ENCODE results near the gene ABI3BP. TPM values are rescaled to one million over a fixed set of nuclear protein-coding genes. Genes with fewer than 3 reads are reported as not detected.

Gene ABI3BP
- total RNA-seq, 1 experiment from 2014 or later = 0.28 TPM

- peaks cover 4 to 20% (median 15%) of the 10 kb centered on the region in 3 experiments; a peak in 6 of 7 replicates for H3K36me3 Mint-ChIP-seq (ENCODE audit: insufficient read depth in 1 of 3, low read depth in 3 of 3)
- no CpG with 5 or more reads among the region's 3 CpGs for WGBS (ENCODE audit: extremely low coverage, insufficient read length, low lambda C conversion rate)
- H3K27ac Mint-ChIP-seq = peak overlapping the region in 2 of 3 experiments; percentile 88 to 96; a peak in 2 of 7 replicates
Observed at GRCh38 chr3:100708644-100708988, 284.6 kb downstream of the ABI3BP start.

More at GRCh38 chr3:100708644-100708988, 284.6 kb downstream of the ABI3BP start:
- Histone ChIP-seq H3K27ac (ENCODE audit: insufficient read length, low read depth, low read length) (no peak overlapping the region), H2BK15ac (ENCODE audit: low read depth, low read length) (no peak overlapping the region), H2BK20ac (ENCODE audit: low read depth, low read length, poor library complexity, severe bottlenecking) (no peak overlapping the region), H3K79me2 (ENCODE audit: insufficient read depth, low read length) (peaks cover 23% of the 10 kb centered on the region; the same call in 1 of the 2 replicates), H3K56ac (ENCODE audit: insufficient read length, low read depth, low read length) (no peak overlapping the region), H2AFZ (ENCODE audit: low read length) (no peak overlapping the region), H3K4me1 (ENCODE audit: insufficient read depth, low read length) (no peaks in the 10 kb centered on the region), H3K9me3 (ENCODE audit: control insufficient read depth, low read depth, low read length) (no peaks in the 10 kb centered on the region), H2BK12ac (ENCODE audit: insufficient read length, low read depth, low read length) (no peak overlapping the region), H3K4ac (ENCODE audit: low read depth, low read length) (no peak overlapping the region), H3K18ac (ENCODE audit: insufficient read length, low read depth, low read length) (no peak overlapping the region), H3K23ac (ENCODE audit: insufficient read length, low read depth, low read length) (no peak overlapping the region), H4K8ac (replicated peaks; ENCODE audit: insufficient read length, low read depth, low read length) (no peak overlapping the region), H3K27me3 (ENCODE audit: insufficient read depth, low read length) (peaks cover 4% of the 10 kb centered on the region; the same call in 1 of the 2 replicates), H3K4me2 (ENCODE audit: insufficient read depth, insufficient read length, low read length) (peak overlapping the region; percentile 89), H2BK120ac (ENCODE audit: low read depth, low read length, poor library complexity, severe bottlenecking) (no peak overlapping the region), H4K20me1 (ENCODE audit: control insufficient read depth, insufficient read depth, insufficient read length) (no peaks in the 10 kb centered on the region), H3T11ph (ENCODE audit: low read length) (no peak overlapping the region), H3K23me2 (ENCODE audit: insufficient read length, low read depth, low read length, poor library complexity, severe bottlenecking) (peaks cover 5% of the 10 kb centered on the region), H2AK5ac (ENCODE audit: insufficient read length, low read length) (no peak overlapping the region), H4K91ac (ENCODE audit: insufficient read length, low read depth, low read length) (no peak overlapping the region), H2BK5ac (ENCODE audit: insufficient read length, low read length) (no peak overlapping the region), H4K5ac (ENCODE audit: insufficient read length, low read depth, low read length) (no peak overlapping the region), H3K14ac (ENCODE audit: insufficient read depth, low read length) (no peak overlapping the region), H3K79me1 (ENCODE audit: insufficient read depth, low read depth, low read length, poor library complexity, severe bottlenecking) (no peaks in the 10 kb centered on the region), H3K9ac (ENCODE audit: extremely low read depth, insufficient read length, low read length) (no peak overlapping the region)
- peak overlapping the region; percentile 79 to 88 for H3K4me3 Mint-ChIP-seq
- H3K27me3 Mint-ChIP-seq (ENCODE audit: low read depth) = peaks cover 54% of the 10 kb centered on the region
- peaks cover 19 to 24% of the 10 kb centered on the region in 2 experiments for H3K4me1 Mint-ChIP-seq
- peaks cover 2 to 6% of the 10 kb centered on the region in 2 experiments; a peak in 3 of 5 replicates for H3K9me3 Mint-ChIP-seq
- TF ChIP-seq, protein P1, sequence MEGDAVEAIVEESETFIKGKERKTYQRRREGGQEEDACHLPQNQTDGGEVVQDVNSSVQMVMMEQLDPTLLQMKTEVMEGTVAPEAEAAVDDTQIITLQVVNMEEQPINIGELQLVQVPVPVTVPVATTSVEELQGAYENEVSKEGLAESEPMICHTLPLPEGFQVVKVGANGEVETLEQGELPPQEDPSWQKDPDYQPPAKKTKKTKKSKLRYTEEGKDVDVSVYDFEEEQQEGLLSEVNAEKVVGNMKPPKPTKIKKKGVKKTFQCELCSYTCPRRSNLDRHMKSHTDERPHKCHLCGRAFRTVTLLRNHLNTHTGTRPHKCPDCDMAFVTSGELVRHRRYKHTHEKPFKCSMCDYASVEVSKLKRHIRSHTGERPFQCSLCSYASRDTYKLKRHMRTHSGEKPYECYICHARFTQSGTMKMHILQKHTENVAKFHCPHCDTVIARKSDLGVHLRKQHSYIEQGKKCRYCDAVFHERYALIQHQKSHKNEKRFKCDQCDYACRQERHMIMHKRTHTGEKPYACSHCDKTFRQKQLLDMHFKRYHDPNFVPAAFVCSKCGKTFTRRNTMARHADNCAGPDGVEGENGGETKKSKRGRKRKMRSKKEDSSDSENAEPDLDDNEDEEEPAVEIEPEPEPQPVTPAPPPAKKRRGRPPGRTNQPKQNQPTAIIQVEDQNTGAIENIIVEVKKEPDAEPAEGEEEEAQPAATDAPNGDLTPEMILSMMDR (conservative IDR thresholded peaks at IDR 0.05) = no peak
- DNase-seq = no peak

Data from H9 (cell line).